ENCODE results near the gene CYTH1. TPM values are rescaled to one million over a fixed set of nuclear protein-coding genes. Genes with fewer than 3 reads are reported as not detected.
A peak's percentile ranks its signal among the peaks of the same experiment; 100 is the strongest.

The CYTH1 gene
- total and polyA plus RNA-seq, 10 of the 15 experiments (the other 5 are each of a cell fraction or from before 2014, with no cell fraction given): 6.6 to 188 (median 145) TPM

DNA sequence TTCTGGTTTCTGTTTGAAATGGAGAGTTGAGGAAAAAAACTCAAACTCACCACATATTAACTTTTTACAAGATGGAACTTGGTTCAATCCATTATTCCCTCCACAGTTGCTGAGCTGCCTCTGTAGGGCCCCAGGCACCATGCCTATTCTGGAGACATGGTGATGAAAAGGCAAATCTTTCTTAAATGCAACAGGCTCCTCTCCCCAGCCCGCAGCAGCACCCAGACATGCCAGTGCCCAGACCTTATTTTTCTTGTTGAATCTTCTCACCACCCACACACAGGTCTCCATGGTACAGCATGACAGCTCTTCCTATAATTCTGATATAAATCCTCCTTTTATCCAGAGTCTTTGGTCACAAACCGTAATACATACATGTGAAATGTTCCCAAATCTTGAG is 7.6 kb downstream of the CYTH1 start:
- RAD21 ChIA-PET (ENCODE audit: unreplicated experiment): interaction anchor here (0.9 to 3.2 kb wide), 10 partner anchors 15 to 65 kb away, joined by 3 to 18 read pairs (median 4); no protein-coding TSS in a partner anchor
- DNase-seq (ENCODE audit: low read depth, low spot score): no peak
- ATAC-seq: peak; percentile 3

More for the DNA sequence above, 7.6 kb downstream of the CYTH1 start:
- no peaks in the 10 kb centered on the region for H4K20me1 ChIP-seq (ENCODE audit: control insufficient read depth, insufficient read depth)
- no peak for FAIRE-seq
- no peak overlapping the region for H2AFZ ChIP-seq (ENCODE audit: control insufficient read depth, low read depth, low read length)
- WGBS (ENCODE audit: insufficient coverage, insufficient replicate concordance, low lambda C conversion rate, missing lambda C conversion rate): 0% methylated on average over 2 of the region's 2 CpGs
- in situ Hi-C loops (cut with MboI) (no loop called here), intact Hi-C loops (cut with micrococcal nuclease; ENCODE audit: unreplicated experiment) (no loop called here)
- POLR2A ChIA-PET: interaction anchor here (1.1 to 12.8 kb wide), 6 partner anchors 8 to 67 kb away, joined by 3 to 131 read pairs (median 8); no protein-coding TSS in a partner anchor
- H3K27ac ChIP-seq (ENCODE audit: control insufficient read depth, insufficient read depth): peak overlapping the region; percentile 97
- no peaks in the 10 kb centered on the region for H3K27me3 ChIP-seq (replicated peaks in 1 of 2; ENCODE audit: control insufficient read depth in 2 of 2, insufficient read depth in 2 of 2, low read length in 1 of 2)
- SMC1A ChIA-PET (ENCODE audit: uncharacterized antibody, unreplicated experiment): interaction anchor here (0.8 to 3.0 kb wide), 7 partner anchors 26 to 52 kb away, joined by 3 to 18 read pairs (median 5); no protein-coding TSS in a partner anchor
- TF ChIP-seq ZNF217 (IDR thresholded peaks at IDR 0.05) (no peak), CHD1 (IDR thresholded peaks at IDR 0.05; ENCODE audit: low read depth, low read length) (0 out of 2 replicates have a peak, but pooled peaks have one; percentile 10), SUZ12 (IDR thresholded peaks at IDR 0.05; ENCODE audit: unreplicated experiment) (no peak), YBX1 (IDR thresholded peaks at IDR 0.05) (no peak), ESRRA (IDR thresholded peaks at IDR 0.05; ENCODE audit: low read length) (no peak)
- TF ChIP-seq, protein P1, sequence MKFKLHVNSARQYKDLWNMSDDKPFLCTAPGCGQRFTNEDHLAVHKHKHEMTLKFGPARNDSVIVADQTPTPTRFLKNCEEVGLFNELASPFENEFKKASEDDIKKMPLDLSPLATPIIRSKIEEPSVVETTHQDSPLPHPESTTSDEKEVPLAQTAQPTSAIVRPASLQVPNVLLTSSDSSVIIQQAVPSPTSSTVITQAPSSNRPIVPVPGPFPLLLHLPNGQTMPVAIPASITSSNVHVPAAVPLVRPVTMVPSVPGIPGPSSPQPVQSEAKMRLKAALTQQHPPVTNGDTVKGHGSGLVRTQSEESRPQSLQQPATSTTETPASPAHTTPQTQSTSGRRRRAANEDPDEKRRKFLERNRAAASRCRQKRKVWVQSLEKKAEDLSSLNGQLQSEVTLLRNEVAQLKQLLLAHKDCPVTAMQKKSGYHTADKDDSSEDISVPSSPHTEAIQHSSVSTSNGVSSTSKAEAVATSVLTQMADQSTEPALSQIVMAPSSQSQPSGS (IDR thresholded peaks at IDR 0.05; ENCODE audit: low read length): no peak
- peaks cover 46% of the 10 kb centered on the region for H3K4me1 ChIP-seq (ENCODE audit: control insufficient read depth, insufficient read depth, low read length)
- H3K4me3 ChIP-seq: peak overlapping the region; percentile 68
- H3K9me3 ChIP-seq (replicated peaks; ENCODE audit: control insufficient read depth, insufficient read depth, low read length): no peaks in the 10 kb centered on the region
- H3K36me3 ChIP-seq (ENCODE audit: control insufficient read depth in 2 of 2, insufficient read depth in 2 of 2, low read length in 1 of 2): peaks cover 0 to 8% of the 10 kb centered on the region in 2 experiments; a peak in 2 of 4 replicates
- BruUV-seq (replicated peaks): no TSS peak
- peaks cover 94% of the 10 kb centered on the region for H3K79me2 ChIP-seq (ENCODE audit: control insufficient read depth, insufficient read depth, low read length)
- peak overlapping the region; percentile 100 for H3K4me2 ChIP-seq (ENCODE audit: control insufficient read depth, insufficient read depth)
- CTCF ChIA-PET: interaction anchor here (1.3 to 2.0 kb wide), 4 partner anchors 35 to 65 kb away, joined by 3 to 7 read pairs (median 4); no protein-coding TSS in a partner anchor
- H3K9ac ChIP-seq (ENCODE audit: control insufficient read depth, insufficient read depth, low read length): peak overlapping the region; percentile 96

Measured in GM12878 (cell line).